Putamen (tissue), 1 donor: ENCODE results near the gene TAT.
"Not testable (repeated sequence)": the region's sequence is repeated elsewhere in the genome, so short reads cannot be mapped to it uniquely, and the experiment has no call there.

Source experiments
- DNase-seq: peaks from one replicate; pipeline ENCODE4 v3.0.0-alpha.2; 2016; ENCODE audit warnings: low spot score

Gene TAT

DNA sequence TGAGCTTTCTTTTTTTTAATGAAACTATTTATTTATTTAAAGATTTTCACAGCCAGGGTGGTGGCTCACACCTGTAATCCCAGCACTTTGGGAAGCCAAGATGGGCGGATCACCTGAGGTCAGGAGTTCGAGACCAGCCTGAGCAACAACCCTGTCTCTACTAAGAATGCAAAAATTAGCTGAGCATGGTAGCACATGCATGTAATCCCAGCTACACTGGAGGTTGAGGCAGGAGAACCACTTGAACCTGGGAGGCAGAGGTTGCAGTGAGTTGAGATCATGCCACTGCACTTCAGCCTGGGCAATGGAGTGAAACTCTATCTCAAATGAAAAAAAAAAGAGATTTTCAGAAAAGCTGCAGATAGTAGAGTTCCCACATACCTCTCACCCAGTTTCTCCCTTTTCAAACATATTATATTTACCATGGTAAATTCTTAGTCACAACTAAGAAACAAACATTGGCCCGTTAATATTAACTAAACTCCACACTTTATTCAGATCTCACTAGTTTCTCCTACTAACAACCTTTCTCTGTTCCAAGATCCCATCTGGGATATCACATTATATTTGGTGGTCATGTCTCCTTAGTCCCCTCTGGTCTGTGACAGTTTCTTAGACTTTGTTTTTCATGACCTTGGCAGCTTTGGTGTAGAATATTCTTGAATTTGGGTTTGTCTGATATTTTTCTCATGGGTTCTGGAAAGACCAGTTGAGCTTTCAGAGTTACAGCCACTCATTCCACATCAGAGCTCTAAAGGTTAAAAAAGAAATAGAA lies 7.8 kb upstream of the TAT start:
- no peak for DNase-seq

DNA sequence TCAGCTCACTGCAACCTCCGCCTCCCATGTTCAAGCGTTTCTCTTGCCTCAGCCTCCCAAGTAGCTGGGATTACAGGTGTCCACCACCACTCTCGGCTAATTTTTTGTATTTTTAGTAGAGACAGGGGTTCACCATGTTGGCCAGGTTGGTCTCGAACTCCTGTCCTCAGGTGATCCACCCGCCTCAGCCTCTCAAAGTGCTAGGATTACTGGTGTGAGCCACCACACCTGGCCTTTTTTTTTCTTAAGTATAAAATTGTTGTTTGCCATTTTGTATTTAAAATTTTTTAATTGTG lies 5.6 kb upstream of the TAT start:
- DNase-seq: not testable (repeated sequence)

DNA sequence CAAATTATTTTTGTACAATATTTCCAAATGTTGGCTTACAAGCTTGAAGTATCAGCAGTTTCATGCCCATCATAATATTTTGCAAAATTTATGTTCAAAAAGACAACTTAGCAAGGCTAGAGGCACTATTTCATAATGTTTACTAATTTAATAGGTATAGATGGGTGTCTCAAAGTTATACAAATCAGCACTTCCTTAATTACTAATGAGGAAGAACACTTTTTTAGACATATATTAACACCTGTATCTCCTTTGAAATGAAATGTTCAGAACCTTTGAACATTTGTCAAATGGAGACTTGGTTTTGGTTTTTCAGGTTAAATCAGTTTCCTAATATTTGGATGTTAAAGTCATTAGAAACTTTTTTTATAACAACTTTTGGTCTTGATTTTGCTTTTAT lies 2.2 kb downstream of the TAT start:
- no peak for DNase-seq

DNA sequence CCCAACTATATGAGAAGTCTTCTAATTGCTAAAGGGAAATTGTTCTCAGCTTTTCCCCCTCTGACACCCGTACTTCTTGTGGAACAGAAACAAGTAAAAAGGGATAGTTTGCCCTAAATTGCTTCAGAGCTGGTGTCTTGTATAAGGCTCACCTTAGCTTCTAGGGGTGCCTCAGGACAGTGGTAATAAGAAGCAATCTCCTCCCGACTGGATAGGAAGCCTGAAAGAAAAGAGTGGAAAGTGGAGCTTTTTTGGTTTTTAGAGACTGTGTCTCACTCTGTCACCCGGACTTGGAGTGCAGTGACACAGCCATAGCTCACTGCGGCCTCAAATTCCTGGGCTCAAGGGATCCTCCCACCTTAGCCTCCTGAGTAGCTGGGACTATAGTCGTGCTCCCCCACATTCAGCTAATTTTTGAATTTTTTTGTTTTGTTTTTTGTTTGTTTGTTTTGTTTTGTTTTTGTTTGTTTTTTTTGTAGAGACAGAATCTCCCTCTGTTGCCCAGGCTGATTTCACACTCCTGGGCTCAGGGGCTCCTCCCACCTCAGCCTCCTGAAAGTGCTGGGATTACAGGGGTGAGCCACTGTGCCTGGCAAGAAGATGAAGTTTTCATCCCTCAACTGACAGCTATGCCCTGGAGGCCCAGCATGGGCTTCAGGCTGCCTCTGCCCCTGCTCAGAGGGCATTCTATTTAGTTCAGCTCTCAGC lies 3.4 kb downstream of the TAT start:
- DNase-seq: no peak

DNA sequence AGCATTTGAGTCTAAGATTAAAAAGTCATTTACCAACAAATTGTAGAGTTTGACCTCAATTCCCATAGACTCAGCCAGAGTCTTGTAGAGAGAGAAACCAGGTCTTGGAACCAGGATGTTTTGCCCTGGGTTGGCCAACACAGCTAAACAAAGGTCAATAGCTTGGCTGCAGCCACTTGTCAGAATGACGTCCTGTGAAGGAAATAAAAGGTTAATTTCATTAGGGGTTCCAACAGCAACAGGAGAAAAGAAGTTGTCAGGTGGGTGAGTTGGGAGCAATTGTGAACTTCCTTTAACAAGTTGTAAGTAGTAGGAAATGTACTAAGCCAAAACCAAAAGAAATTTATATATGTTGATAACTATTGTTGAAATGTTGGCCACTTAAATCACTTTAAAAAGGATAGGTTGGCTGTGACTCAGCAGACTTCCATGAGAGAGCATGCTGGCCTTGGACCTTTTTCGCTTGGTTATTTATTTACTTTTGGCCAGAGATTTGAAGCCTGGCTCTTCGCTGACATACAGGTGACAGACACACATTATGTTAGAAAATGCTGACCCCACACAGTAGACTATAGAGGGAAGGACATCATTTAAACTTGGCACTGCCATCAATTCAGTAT lies 4.3 kb downstream of the TAT start:
- DNase-seq: no peak

DNA sequence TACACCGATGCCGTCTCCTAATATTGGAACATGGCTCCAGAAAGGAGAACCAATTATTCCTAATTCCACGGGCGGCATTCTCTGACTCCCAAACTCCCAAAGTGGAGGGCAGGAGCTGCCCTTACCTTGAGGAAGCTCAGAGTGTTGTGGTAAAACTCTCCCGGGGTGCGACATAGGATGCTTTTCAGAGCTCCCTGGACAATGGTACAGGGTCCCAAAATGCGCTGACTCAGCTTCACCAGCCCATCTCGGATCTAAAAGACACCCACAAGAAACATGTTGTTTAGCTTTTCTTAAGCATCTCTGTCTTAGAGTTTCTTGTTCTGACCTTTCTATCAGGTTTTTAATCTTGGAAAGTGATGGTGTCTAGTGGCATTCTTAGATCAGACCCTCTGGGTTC lies 6.7 kb downstream of the TAT start:
- DNase-seq: no peak

DNA sequence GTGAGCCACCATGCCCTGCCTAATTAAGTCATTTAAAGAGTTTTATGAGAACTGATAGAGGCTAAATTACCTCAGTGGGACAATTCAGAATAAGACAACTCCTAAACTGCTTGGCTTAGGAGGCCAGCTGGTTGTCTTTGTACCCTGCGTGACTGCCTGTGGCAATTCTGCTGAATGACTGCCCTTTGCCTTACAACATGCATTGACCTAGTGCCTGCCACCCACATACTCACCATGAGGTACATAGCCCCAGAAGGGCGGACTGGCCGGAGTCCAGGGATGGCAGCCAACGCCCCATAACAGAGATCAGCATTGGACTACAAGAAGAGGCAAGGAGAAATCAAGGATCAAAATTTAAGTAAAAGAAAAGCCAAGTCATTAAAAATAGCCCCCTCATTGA lies 7.3 kb downstream of the TAT start:
- DNase-seq: no peak

DNA sequence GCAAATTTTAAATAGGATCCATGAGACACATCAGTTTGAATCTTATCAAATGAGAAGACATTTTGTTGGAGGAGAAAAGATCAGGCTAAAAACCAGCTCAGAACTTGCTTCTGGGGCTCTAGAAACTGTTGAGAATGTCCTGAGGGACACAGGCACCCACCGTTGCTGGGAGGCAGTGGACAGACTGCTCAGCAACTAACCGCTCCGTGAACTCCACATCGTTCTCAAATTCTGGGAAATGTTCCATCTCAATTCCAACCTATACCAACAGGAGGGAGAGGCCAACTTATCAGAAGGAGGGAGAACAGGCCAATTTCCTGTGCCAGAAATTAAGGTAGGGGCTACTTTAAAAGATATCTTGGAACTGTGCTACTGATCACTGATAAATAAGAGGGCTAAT lies 8.3 kb downstream of the TAT start:
- DNase-seq: no peak

DNA sequence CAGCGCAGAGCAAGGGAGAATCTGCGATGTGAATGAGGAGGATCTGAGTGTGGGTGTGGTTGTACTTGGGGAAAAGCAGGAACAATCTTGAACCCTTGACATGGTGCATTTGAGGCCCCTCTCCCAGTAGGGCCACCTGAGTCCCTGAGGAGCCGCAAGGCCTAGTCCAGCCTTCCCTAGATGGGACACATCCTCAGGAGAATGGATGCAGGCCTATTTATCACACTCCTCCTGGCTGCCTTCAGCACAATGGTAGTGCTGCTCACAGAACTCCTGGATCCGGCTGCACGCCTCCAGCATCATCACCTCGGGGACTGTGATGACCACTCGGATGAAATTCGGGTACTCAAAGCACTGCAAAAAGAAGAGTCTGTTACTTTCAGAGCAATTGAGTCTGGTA lies 9.0 kb downstream of the TAT start:
- no peak for DNase-seq

DNA sequence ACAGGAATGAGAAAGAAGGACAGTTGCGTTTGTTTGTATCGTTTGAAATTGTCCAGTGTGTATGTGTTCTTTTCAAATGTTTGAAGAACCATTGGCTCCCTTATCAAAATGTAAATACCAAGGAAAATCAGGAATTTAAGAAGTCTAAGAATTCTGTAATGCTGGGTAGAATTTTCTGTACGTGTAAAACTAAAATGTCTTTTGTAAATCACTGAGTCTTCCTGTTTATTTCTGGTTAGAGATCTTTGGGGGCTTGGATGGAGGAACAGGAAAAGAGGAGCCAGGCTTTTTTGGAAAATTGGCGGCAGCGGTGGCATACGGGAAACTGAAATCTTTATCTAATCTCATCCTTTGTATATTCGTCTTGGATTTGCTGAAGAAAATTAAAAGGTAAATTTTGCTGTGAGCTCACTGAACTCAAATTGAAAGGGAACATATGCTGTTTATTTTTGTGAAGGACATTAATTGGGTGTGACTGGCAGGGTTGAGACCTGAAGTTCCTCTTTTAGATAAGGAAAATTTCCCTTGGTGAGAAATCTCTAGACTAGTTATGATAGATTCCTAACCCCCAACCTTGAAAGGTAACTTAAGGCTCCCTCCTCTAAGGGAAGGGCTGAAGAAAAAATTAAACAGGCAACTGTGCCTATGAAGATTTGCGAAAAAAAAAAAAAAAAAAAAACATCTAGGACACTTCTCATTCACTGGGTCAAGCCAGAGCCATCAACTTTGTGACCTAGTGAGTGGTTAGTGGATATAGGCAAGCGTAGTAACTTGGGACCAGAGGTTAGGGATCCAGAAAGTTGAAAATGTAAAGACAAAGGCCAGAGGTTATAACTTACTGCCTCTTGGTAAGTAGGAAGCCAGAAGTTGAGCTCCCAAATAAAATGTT lies 10.8 kb downstream of the TAT start:
- DNase-seq: no peak

DNA sequence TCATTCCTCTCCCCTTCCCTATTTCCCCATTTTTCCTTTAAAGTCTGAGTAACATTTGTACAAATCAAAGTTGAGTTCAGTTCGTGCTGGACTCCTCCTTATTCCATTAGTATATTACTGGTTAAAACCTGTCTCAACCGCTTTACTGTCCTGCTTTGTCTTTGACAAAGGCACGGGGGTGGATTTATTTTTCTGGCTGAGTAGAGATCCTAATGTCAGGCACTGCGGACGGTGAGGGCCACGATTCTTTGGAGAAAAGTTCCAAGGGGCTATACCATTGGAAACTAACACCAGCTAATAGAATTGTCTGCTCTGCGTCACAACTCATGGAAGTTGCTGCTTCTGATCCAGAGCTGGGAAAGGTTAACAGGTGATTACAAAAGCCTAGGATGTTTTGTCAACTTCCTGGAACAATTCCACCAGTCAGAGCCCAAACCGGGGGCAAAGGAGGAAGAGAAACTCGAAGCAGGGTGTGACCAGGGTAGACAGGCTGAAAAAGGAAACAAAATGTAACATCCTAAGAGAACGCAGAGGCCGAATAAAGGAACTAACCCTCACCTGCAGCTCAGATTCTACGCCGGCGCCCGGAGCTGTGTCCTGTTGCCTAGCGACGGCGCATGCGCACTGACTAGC lies 12.4 kb downstream of the TAT start:
- no peak for DNase-seq

DNA sequence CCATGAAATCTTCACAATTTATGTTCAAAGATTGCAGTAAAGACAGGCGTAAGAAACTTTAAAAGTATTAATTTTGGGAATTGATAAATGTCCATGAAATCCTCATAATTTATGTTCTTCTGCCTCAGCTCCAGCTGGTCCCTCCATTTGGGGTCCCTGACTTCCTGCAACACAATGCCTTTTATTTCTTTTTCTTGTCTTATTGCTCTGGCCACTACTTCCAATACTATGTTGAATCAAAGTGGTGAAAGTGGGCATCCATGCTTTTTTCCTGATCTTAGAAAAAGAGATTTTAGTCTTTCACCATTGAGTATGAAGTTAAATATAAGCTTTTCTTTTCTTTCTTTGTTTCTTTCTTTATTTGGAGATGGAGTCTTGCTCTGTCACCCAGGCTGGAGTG lies 14.3 kb downstream of the TAT start:
- DNase-seq: no peak

DNA sequence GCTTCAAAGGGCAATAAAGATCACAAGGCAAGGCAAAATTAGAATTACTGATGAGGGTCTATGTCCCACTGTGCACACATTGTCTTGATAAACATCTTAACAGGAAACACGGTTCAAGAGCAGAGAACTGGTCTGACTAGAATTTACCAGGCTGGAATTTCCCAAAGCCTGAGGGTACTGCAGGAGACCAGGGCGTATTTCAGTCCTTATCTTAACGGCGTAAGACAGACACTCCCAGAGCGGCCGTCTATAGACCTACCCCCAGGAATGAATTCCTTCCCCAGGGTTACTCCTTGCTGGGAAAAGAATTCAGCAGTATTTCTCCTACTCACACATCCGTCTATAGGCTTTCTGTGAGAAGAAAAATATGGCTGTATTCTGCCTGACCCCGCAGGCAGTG lies 15.0 kb downstream of the TAT start:
- DNase-seq: not testable (repeated sequence)

DNA sequence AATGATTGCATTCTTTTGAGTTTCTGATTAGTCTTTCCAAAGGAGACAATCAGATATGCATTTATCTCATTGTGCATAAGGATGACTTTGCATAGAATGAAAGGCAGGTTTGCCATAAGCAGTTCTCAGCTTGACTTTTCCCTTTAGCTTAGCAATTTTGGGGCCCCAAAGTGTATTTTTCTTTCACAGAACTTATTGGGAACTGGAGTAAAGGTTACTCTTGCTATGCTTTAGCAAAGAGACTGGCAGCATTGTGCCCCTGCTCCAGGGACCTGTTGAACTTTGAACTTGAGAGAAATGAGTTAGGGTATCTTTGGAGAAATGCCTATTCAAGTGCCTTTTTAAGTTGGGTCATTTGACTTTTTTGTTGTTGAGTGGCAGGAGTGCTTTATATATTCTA lies 17.0 kb downstream of the TAT start:
- no peak for DNase-seq

DNA sequence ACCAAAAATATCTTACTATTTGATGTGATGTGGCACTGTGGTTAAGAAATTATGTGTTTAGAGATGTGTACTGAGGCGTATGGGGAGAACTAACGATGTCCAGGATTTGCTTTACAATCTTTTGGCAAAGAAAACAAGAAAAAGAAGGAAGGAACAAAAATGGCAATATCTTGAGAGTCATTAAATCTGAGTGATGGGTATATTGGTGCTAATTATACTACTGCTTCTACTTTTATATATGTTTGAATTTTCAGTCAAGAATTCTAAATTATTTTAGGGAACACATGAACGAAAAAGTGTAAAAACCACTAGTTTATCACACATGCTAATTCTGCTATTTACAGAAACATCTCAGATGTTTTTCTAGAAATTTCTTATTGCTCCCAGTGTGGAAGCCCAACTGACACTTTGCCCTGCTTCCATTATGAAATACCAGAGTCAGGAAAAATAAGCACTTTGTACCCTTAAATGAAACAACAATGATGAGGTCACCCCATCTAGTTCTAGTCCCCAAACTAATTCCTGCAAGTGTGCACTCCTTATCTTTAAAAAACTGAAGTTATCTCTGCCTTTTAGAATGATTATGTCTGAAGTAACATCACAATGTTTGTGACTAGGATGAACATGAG lies 18.8 kb downstream of the TAT start:
- no peak for DNase-seq

DNA sequence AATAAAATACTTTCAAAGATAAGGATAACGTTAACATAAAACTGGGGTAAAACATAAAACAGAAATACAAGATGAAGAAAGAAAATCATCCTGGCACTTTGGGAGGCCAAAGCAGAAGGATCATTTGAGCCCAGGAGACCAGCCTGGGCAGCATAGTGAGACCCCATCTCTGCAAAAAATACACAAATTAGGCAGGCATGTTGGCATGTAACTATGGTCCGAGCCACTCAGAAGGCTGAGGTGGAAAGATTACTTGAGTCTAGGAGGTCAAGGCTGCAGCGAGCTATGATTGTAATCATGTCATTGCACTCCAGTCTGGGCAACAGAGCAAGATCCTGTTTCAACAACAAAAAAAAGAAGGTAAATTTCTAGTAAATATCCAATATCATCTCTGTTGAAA lies 19.6 kb downstream of the TAT start:
- DNase-seq: no peak

DNA sequence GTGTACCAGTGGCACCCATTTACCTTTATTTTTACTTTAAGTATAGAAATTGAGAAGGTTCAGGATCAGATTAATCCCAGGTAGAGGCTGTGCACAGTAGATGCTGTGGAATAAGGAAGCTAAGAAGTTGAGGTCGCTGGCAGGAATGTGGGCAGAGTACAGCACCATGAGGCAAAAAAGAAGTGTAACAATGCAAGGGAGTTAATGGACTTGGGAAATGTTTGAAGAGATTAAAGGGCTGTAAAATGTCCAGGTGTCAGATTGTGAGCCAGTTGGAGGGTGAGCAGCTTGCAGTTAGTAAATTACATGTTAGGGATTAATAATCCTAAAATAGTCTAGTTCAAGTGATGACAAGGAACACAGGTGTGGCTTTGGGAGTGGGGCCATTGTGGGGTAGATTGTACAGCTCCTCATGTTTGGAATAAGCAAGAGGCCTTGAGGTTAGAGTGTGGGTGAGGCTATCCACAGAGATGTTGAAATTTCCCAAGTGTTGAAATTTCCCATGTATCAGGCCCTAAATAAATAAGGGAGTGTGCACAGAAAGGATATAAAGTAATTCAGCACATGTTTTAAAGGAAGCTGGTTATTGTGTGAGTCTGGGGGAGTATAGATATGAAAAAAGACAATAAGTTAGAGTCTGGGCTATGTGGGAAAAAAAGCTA lies 21.5 kb downstream of the TAT start:
- DNase-seq: no peak

DNA sequence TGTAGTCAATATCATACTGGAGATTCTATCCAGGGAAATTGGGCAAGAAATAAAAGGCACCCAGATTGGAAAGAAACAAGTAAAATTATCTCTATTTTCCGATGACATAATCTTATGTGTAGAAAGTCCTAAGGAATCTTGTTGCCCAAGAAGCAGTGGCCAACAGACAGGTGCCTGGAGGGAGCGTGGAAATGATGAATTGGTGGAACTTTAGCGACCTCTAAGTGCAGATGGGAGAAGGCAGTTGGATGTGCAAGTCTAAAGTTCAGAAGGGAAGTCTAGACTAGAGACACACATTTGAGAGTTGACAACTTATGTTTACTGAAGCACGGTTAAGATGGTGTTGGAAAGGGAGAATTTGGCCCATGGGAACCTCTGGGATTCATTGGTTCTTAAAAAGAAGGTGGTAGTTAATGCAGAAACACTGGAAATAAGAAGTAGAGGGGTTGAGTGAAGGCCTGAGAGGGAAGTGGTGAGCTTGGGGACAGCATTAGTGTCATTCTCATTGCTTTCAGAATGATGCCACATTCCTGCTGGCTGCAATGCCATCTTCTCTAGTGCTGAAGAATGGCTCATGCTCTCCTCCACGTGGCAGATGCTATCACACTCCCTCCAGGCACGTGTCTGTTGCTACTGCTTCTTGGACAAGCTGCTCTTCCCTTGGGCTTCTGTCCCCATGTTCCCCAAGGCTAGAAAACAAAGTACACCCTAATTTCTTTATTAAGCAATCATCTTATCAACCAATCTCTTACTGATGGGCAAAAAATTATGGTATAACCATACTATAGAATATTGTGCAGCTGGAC lies 24.0 kb downstream of the TAT start:
- no peak for DNase-seq

DNA sequence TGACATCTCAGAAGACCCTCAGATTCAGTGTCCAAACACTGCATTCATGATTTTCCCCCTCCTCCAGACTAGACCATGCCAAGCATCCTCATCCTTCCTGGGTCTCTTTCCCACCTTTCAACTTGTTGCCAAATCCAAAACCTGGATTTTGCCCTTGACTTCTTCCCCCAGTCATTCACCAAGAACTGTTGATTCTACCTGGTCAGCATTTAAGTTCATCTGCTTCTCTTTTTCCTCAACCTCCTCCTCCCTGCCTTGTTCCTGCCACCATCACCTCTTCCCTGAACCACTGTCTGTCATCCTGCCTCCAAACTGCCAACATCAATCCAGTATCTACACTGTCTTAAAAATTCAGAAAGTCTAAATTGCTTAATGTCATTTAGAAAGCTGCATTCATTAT lies 29.7 kb downstream of the TAT start:
- DNase-seq: no peak

DNA sequence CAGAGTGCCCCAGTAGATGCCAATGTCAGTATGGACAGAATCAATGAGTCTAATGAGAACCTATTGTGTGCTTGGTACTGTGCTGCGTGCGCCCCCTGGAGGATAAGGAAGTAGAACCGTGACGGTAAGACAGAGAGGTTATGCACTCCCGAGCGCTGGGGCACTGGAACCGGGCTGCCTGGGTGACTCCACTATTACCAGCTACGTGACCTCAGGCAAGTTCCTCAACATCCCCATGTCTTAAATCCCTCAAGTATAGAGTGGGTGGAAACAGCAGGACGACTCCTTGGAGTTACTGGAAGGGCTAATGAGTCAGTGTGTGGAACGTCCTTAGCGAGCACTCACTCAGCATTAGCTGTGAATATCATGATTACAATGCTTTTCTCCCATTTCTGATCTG lies 34.5 kb downstream of the TAT start:
- DNase-seq: no peak
